HT-29 (cell line): ENCODE data around the gene LBHD1. TPM values are rescaled to one million over a fixed set of nuclear protein-coding genes. Genes with fewer than 3 reads are reported as not detected.
"Not testable (repeated sequence)": the region's sequence is repeated elsewhere in the genome, so short reads cannot be mapped to it uniquely, and the experiment has no call there.

Experiments
- DNase-seq: peaks from one replicate; pipeline ENCODE4 v3.0.0-alpha.2; 2015; ENCODE audit warnings: low spot score
- total RNA-seq: library from RNA; depleted of rRNA; stranded (reverse); fragments of >200 nt; shearing (Covaris generic); gene quantifications from 2 replicates; pipeline ENCODE4 v1.2.3, GENCODE V29; 2014

Gene LBHD1
- total RNA-seq, 1 experiment from 2014 or later = 13.3 TPM

DNA sequence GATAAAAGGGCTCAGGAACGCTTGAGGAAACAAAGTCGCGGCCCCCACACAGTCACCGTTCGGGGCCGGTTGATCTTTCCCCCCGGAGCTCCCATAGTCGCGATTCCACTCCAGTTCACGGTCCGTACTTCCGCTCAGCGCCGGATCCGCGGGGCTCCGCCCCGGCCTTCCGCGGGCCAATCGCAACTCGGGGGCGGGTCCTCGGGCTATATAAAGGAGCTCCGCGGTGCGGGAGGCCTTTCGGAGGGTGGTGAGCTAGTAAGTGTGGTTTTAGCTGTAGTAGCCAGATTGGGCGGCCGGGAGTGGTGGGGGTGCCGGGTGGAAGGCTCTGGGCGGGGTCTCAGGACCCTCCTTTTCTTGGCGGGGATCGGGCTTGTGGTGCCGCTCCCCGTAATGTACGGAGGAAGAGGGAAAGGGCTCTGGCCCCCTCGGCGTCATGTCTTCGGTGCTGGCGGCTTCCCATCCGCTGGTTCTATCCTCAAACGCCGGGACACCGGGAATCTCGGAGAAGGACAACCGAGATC is 6.9 kb downstream of the LBHD1 start, which contains the start of the genes C11orf98 and CSKMT:
Gene C11orf98, minus strand, starts transcription at position 136 of the 524 bp plus-strand sequence. Its CDS starts 41 bp downstream, at position 95.
Gene CSKMT, plus strand, starts transcription at position 238 of the 524 bp plus-strand sequence. CDS start 568 bp downstream, outside the sequence.
- DNase-seq = peak; percentile 95

DNA sequence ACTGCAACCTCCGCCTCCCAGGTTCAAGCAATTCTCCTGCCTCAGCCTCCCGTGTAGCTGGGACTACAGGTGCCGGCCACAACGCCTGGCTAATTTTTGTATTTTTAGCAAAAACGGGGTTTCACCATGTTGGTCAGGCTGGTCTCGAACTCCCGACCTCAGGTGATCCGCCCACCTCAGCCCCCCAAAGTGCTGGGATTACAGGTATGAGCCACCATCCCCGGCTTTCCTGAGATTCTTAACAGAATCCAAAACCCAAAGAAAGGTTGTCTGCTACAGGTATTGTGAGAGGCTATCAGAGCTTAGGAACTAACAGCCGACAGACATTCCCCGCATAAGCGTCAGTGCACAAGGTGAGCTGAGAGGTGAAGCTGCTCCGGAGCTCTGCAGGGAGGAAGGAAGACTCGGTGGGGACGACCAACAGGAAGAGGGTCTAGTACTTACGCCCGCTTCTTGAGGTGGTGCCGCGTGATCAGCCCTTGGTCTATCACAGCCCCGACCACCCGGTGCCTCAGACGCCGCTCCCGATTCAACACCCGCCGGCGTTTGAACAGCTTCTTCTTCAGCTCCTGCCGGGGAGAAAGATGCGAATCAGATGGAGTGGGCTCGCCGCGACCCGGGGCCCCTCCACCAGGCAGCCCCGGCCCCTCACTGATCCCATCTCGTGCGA is 7.5 kb downstream of the LBHD1 start:
- DNase-seq = peak; percentile 78

DNA sequence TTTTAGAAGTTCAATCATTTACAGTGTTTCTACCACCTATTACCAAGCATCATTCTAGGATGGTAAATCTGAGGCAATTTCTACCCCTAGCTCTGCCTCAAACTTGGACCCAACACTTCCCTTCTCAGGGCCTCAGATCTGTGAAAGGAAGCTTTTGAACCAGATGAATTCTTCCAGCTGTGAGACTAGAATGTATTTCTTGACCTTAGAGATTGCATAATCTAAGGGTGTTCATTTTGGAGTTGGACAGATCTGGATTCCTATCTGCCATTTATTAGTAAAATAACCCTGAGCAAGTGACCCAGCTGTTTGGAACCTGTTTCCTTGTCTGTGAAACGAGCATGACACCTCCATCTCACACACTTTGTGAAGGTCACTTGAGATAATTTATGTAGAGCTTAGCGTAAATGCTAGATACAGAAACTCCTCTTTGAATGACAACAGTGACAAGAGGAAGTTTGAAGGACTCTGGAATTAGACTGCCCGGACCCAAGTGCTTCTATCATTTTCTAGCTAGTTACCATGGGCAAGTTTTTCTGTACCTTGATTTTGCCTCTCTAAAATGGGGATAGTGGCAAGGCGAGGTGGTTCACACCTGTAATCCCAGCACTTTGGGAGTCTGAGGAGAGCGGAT is 15.2 kb downstream of the LBHD1 start:
- DNase-seq = no peak

DNA sequence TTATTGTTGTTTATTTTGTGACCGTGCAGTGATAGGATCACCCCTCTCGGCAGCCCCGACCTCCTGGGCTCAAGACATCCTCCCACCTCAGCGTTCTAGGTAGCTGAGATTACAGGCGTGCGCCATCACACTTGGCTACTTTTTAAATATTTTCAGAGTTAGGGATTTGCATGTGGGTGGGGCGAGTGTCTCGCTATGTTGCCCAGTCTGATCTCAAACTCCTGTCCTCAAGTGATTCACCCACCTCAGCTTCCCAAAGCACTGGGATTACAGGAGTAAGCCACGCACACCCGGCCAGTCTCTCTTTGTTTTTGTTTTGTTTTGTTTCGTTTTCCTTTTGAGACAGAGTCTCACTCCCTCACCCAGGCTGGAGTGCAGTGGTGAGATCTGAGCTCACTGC is 17.8 kb downstream of the LBHD1 start:
- no peak for DNase-seq

DNA sequence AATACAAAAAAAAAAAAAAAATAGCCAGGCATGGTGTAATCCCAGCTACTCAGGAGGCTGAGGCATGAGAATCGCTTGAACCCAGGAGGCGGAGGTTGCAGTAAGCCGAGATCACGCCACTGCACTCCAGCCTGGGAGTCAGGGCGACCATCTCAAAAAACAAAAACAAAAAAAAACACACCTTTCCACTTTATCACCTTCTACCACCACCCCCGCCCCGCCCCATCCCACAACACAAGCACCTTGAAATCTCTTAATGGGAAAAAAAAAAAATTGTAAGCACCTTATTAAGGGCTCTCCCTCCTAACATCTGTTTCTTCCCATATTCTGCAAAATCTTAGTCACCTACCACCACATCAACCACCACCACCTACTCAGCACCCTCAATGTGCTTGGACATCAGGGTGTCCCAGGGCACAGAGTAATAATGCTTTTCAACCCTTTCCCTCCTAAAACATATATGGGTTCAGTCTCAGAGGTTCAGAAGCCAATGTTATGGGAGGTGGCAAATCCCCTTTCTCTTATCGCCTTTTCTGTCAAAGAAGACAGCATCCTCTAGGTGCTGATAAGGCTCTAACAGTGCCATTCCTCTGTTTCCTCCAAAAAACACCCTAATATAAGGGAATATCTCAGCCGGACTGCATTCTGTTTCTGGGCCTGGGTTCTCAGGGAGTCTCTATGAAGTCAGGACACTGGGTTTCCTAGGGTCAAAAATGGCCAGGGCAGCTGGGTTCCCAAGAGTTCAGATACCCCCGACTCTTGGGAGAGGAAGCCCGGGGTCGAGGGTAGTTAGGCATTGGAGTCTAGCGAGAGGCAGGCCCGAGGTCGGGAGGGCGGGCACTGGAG is 19.7 kb downstream of the LBHD1 start:
- peak; percentile 25 for DNase-seq

DNA sequence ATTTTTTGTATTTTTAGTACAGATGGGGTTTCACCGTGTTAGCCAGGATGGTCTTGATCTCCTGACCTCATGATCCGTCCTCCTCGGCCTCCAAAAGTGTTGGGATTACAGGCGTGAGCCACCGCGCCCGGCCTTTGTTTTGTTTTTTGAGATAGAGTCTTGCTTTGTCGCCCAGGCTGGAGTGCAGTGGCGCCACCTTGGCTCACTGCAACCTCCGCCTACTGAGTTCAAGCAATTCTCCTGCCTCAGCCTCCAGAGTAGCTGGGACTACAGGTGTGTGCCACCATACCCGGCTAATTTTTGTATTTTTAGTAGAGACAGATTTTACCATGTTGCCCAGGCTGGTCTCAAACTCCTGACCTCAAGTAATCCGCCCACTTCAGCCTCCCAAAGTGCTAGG is 21.8 kb downstream of the LBHD1 start:
- DNase-seq = not testable (repeated sequence)

DNA sequence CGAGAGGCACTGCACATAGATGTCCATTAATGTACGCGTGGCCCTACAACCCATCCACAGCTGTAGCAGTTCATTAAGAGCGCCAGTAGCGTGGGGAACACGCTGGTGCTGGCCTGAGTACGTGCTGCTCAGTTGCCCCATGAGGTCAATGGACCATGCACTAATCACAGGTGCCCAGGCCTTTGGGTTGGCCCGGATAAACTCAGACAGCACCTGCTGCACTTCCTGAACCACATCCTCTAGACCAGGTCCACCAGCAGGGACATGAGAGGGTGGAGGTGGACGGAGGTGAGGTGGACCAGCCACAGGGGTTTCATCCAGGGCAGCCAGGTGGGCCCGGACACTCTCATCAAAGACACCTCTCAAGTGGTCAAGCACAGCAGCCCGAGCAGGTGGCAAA is 22.6 kb downstream of the LBHD1 start:
- DNase-seq = no peak

DNA sequence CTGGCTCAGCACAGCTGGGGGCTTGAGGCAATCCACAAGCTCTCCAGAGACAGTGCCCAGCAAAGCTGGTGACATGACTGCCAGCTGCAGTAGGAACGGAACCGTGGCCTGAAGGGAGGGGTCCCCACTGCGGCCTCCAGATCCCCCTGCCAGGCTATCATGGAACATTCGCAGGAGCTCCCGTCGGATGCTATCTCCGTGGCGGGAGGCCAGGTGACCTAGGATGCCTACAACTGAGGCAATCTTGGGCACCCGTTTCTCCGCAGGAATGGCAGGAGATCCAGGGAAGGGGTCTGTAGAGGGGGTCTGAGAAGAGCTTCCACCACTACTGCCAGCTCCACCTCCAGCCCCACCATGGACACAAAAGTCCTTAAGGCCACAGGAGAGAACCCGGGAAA is 23.1 kb downstream of the LBHD1 start:
- DNase-seq = no peak

DNA sequence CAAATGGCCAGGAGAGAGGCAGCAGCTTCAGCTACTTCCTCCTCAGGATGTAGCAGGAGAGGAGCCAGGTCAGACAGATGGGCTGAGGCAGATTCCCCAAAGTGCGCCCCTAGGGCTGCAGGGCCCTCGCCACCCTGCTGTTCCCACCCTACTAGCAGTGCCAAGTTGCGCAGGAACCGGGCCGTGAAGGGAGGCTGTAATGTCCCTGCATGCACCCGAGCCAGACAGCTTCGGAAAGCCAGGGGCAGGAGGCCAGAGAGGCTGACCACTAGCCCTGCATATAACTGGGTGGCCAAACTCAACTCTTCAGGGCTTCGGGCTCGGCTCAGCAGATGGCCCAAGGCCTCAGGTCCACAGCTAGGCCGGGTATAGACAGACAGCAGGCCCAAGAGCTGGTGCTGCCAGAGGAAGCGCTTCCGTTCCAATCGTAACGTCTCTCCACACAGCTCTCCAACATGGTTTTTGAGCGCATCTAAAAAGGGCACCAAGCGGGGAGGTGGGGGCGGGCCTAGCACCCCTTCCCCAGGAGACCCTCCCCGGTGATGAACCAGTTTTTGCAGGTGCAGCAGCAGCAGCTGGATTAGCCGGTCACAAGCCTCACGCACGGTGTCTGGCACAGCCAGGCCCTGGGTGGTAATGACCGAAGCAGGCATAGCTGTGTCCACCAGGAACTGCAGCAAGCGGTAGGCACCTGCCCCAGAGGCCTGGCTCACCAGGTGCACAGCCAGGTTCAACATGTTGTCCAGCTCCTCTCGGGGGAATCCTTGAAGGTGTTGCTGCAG is 23.7 kb downstream of the LBHD1 start:
- DNase-seq = no peak

DNA sequence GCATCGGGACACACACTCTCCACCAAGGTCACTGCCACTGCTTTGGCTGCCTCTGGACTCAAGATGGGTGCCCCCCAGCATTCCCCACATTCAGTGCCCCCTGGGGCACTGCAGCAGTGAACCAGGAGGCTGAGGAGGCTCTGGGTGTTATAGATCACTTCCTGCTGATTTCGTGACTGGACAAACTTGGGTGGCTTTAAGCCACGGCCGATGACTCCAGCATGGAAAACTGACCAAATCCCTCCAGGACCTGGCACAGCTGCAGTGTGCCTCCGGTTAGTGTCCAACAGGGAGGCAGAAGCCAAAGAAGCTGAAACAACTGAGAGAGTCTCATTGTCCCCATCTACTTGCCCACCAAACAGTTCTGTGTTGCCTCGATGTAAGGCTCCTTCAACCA is 24.5 kb downstream of the LBHD1 start:
- no peak for DNase-seq

DNA sequence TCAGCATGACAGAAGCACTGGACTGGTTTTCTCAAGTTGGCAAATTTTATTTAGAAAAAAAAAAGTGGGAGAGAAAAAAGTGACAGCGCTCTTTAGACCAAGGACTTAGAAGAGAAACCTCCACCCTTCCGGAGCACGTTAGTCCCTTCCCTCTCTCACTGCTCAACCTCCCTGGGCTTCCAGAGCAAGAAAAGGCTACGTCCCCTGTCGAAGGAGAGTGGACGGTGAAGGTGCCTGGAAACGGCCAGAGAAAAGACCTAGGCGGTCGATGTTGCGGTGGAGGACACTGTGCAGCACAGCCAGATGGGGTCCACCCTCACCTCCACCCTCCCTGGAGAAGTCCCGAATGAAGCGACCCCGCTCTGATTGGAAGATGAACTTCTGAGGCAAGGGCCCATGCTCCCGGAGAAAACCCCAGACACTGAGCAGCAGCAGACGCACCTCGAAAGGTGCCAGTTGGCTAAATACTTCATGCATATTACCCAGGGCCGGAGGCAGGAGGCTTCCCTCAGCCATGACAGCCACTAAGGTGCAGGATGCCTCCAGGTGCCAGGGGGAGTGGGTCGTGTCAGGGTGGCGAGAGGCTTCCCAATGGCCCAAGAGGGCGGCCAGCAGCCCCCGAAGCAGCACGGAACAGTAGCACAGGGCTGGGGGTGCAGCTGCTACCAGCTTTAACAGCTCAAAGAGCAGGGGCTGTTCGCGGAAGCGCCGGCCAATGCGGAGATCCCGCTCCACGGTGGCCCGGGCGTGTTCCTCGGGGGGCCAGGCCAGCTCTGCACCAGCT is 25.1 kb downstream of the LBHD1 start:
- no peak for DNase-seq

DNA sequence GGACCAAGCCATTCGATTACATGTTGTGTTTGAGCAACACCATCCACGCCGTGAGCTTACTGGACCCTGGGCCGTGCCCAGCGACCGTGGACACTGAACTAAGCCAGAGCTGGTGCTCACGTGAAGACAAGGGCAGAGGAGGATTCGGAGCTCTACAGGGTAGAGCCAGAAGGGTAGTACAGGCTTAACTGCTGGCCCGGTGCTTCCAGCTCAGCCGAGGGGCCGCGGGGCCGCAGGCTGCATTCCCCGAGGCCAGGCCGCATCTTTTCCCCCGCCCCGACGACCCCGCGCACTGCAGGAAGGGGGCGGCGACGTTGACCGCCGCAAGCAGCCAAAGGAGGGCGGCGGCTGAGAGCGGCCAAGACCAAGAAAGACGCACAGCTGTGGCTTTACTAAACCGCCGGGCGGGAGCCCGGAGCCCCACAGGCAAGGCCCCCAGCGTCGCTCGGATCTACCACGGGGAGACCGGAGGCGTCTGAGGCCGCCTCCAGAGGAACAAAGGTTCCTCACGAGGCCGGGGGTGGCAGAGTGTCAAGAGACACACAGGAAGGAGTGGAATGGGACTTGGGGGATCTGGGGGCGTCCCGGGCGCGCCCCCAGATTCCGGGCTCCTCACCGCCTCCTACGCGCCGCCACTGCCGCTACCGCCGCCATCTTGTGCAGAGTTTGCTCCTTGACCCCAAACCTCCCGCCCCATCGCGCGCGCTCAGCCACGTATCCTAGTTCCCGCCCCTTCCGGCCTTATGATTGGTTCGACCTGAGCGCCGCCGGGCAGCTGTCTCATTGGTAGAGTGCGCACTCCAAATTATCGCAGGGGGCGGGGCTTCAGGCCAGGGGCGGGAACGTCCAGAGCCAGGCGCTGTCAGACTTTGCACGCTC is 25.9 kb downstream of the LBHD1 start, which contains the start of gene GANAB:
Gene GANAB, minus strand, starts transcription at position 668 of the 879 bp plus-strand sequence. Its CDS starts 14 bp downstream, at position 654.
- peak; percentile 100 for DNase-seq

DNA sequence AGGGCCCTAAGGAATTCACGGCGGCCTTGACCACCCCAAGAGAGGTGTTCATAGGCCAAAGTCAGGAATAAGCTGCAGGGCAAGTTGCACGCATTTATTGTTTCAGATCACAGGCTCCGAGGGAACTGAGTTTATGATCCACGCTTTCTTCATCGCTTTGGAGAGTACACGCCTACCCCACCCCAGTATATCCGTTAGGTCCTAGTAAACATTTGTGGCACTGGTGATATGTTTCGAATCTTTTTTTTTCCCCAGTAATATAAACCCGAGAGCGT is 26.5 kb downstream of the LBHD1 start:
- no peak for DNase-seq

DNA sequence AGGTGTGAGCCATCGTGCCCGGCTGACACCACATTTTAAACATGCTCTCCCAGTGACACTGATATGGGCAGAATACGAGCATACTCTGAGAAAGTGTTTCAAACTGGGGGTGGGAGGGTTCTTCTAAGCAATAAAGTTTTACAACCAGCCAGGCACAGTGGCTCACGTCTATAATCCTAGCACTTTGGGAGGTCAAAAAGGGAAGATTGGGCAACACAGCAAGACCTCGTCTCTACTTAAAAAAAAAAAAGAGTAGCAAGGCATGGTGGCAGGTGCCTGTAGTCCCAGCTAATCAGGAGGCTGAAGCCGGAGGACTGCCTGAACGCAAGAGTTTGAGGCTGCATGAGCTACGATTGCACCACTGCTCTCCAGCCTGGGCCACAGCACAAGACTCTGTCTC is 27.8 kb downstream of the LBHD1 start:
- no peak for DNase-seq

DNA sequence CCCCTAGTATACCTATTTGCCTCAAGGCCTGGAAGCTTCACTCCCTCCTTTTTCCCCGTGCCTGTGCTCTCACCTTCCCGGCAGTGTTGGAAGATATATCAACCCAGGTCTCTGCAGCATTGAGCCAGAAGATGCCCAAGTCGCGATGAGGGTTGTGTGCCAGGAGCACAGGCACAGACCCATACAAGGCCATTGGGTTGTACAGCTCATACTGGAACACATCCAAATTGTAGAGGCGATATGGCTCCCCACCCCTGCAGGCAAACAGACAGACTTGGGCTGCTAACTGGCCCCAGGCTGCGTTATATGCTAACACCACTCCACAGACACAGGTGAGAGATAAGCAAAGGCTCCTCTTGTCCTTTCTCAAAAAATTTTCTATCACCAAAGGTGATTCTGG is 39.6 kb downstream of the LBHD1 start:
- no peak for DNase-seq

DNA sequence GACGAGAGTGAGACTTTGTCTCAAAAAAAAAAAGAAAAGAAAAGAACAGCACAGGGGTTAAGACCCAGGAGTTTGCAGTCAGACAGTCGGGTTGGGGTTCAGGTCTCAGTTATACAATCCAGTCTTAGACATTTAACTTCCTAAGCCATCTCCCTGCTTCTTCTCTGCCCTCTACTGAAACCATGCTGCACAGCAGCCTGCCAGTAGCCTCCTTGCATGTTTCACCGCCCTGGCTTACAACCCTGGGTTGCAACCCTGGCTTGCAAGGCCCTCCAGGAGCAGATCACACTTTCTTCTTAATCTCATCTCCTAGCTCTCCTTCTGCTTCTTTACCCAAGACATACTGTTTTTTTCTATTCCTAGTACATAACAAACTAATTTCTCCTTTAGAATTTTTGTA is 44.4 kb downstream of the LBHD1 start:
- DNase-seq = peak; percentile 32

DNA sequence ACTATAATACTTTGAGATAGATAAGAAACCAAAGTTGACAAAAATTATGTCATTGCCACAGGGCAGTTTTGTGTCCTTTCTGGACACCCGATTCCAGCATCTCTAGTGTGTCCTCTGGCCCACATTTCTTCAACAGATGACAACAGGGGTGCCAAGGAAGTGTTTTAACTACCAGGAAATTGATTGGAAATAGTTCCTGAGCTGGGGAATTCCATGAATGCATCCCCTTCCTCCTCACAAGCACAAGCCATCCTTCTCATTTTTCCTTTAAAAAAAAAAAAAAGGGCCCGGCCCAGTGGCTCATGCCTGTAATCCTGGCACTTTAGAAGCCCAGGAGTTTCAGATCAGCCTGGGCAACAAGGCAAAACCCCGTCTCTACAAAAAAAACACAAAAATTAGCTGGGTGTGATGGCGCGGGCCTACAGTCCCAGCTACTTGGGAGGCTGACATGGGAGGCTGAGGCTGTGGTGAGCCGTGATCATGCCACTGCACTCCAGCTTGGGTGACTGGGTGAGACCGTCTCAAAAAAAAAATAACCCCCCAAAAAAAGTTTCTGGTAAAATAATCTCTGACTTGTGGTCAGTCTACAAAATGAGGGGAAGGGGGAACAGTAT is 49.5 kb downstream of the LBHD1 start:
- no peak for DNase-seq

DNA sequence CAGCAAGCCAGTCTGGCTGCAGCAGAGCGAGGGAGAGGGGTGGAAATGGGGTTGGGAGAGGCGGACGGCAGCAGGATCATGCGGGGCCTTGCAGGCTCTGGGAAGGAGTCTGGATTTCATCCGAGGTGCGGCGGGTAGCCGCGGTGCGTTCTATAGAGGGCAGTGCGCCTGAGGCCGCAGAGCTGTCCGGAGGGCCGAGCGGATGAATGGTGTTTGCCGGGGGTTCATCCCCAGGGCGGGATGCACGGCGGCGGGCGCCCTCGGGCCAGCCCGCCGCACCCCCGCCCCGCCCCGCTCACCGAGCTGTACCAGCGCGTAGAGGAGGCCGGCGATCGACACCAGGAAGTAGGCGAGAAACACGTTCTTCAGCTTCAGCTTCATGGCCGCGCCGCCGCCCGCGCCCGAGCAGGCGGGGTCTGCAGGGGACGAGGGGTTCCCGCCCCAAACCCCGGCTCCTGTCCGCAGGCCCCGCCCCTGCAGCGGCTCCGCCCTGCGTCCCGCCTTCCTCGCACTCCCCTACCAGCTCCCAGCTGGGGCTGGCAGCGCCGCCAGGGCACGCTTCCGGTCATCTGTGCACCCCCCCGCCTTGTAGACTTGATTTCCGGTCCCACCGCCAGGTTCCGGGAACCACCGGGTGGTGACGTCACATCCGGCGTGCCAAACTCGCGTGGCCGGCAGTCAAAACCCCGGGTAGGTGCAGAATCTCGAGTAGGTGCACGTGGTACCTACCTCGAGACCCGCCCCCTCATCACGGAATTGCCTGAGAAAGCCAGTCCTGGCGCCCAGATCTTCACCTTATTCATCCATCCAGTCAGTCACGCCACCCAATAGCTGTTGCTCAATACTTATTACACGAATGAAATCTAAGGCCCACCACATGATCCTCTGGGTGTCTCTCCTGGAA is 50.2 kb downstream of the LBHD1 start, which contains the start of gene B3GAT3:
Gene B3GAT3, minus strand, starts transcription at position 420 of the 904 bp plus-strand sequence. Its CDS starts 39 bp downstream, at position 381.
- peak; percentile 100 for DNase-seq
